ENCODE results near the gene ABHD17B.

DNA sequence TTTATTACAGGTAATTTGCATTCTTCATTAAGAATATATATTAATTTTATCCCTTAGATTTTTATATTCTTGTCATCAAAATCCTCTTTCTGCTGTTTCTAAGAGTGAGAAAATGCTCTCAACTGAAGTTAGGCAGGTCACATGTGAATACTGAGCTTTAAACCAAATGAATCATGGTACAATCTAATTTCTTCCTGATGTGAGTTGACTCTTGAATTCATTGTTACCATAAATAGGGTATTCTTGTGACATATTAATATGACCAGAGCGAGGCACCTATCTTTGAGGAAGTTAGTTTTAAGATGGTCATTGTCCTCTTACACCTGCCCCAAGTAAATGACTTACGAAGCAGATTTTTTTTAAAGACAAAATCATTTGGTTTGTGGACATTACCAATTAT lies 17.8 kb upstream of the ABHD17B start:
- TF ChIP-seq CTCF (IDR thresholded peaks at IDR 0.05) (no peak), ZFX (IDR thresholded peaks at IDR 0.05; ENCODE audit: borderline replicate concordance) (no peak)

Measured in 22Rv1 (cell line).